Measurements from ENCODE around the gene ALDH3B1. TPM values are rescaled to one million over a fixed set of nuclear protein-coding genes. Genes with fewer than 3 reads are reported as not detected.

Gene ALDH3B1
- total and polyA plus RNA-seq, 2 donors (not counting 1 experiment from before 2014, with no cell fraction given): 39.0 to 57.6 TPM

- TF ChIP-seq EZH2 (IDR thresholded peaks at IDR 0.05; ENCODE audit: low read length, missing control alignments) (no peak), CTCF (conservative IDR thresholded peaks at IDR 0.05 in 1 of 2, IDR thresholded peaks at IDR 0.05 in 1 of 2; ENCODE audit: low read depth in 1 of 2, low read length in 2 of 2) (no peak)
- H3K9me3 ChIP-seq (ENCODE audit: control insufficient read depth, insufficient read depth, low read depth, low read length): no peaks in the 10 kb centered on the region
- H4K20me1 ChIP-seq (ENCODE audit: control insufficient read depth, extremely low read depth, insufficient read depth, low read length): no peaks in the 10 kb centered on the region
- no peak overlapping the region for H2AFZ ChIP-seq (ENCODE audit: low read length)
- DNase-seq (ENCODE audit: low read depth in 2 of 2): no peak
- no peak overlapping the region for H3K4me3 ChIP-seq (replicated peaks in 1 of 4; ENCODE audit: control extremely low read depth in 1 of 4, insufficient read depth in 1 of 4, low read depth in 3 of 4, low read length in 4 of 4)
- no peaks in the 10 kb centered on the region for H3K27me3 ChIP-seq (ENCODE audit: control insufficient read depth, insufficient read depth, low read length)
- no peak overlapping the region for H3K27ac ChIP-seq (ENCODE audit: insufficient read depth, low read length)
- no peak overlapping the region for H3K4me2 ChIP-seq (ENCODE audit: extremely low read depth, insufficient read depth, low read length)
- peaks cover 8% of the 10 kb centered on the region for H3K4me1 ChIP-seq (ENCODE audit: control insufficient read depth, extremely low read depth, insufficient read depth, low read length)
- H3K36me3 ChIP-seq (ENCODE audit: control insufficient read depth, insufficient read depth, low read length): peaks cover 10% of the 10 kb centered on the region
- H3K9ac ChIP-seq (ENCODE audit: insufficient read depth, low read length): no peak overlapping the region
- peaks cover 31% of the 10 kb centered on the region for H3K79me2 ChIP-seq (ENCODE audit: control insufficient read depth, insufficient read depth, low read length)
Observed at GRCh38 chr11:68036717-68037239, 26.7 kb downstream of the ALDH3B1 start.

GRCh38 chr11:68037411-68038225, 27.5 kb downstream of the ALDH3B1 start:
- Histone ChIP-seq H3K27me3 (ENCODE audit: control insufficient read depth, insufficient read depth, low read length) (no peaks in the 10 kb centered on the region), H3K79me2 (ENCODE audit: control insufficient read depth, insufficient read depth, low read length) (peaks cover 26% of the 10 kb centered on the region), H3K9ac (ENCODE audit: insufficient read depth, low read length) (no peak overlapping the region), H3K4me2 (ENCODE audit: extremely low read depth, insufficient read depth, low read length) (no peak overlapping the region), H4K20me1 (ENCODE audit: control insufficient read depth, extremely low read depth, insufficient read depth, low read length) (no peaks in the 10 kb centered on the region), H3K4me3 (replicated peaks in 1 of 4; ENCODE audit: control extremely low read depth in 1 of 4, insufficient read depth in 1 of 4, low read depth in 3 of 4, low read length in 4 of 4) (no peak overlapping the region), H3K36me3 (ENCODE audit: control insufficient read depth, insufficient read depth, low read length) (peaks cover 13% of the 10 kb centered on the region), H3K27ac (ENCODE audit: insufficient read depth, low read length) (no peak overlapping the region), H3K4me1 (ENCODE audit: control insufficient read depth, extremely low read depth, insufficient read depth, low read length) (peaks cover 8% of the 10 kb centered on the region), H3K9me3 (ENCODE audit: control insufficient read depth, insufficient read depth, low read depth, low read length) (no peaks in the 10 kb centered on the region), H2AFZ (ENCODE audit: low read length) (no peak overlapping the region)
- TF ChIP-seq CTCF (conservative IDR thresholded peaks at IDR 0.05 in 1 of 2, IDR thresholded peaks at IDR 0.05 in 1 of 2; ENCODE audit: low read depth in 1 of 2, low read length in 2 of 2) (no peak), EZH2 (IDR thresholded peaks at IDR 0.05; ENCODE audit: low read length, missing control alignments) (no peak)
- DNase-seq (ENCODE audit: low read depth in 2 of 2): no peak

- H3K4me2 ChIP-seq (ENCODE audit: extremely low read depth, insufficient read depth, low read length): peak overlapping the region; percentile 87
- H2AFZ ChIP-seq (ENCODE audit: low read length): peak overlapping the region; percentile 64
Observed at GRCh38 chr11:68038226-68038717, 28.1 kb downstream of the ALDH3B1 start.

More at GRCh38 chr11:68038226-68038717, 28.1 kb downstream of the ALDH3B1 start:
- Histone ChIP-seq H3K9me3 (ENCODE audit: control insufficient read depth, insufficient read depth, low read depth, low read length) (no peaks in the 10 kb centered on the region), H3K36me3 (ENCODE audit: control insufficient read depth, insufficient read depth, low read length) (peaks cover 16% of the 10 kb centered on the region), H4K20me1 (ENCODE audit: control insufficient read depth, extremely low read depth, insufficient read depth, low read length) (no peaks in the 10 kb centered on the region), H3K4me3 (replicated peaks in 1 of 4; ENCODE audit: control extremely low read depth in 1 of 4, insufficient read depth in 1 of 4, low read depth in 3 of 4, low read length in 4 of 4) (peak overlapping the region; percentile 50 to 88 (median 80)), H3K27ac (ENCODE audit: insufficient read depth, low read length) (peak overlapping the region; percentile 81), H3K79me2 (ENCODE audit: control insufficient read depth, insufficient read depth, low read length) (peaks cover 26% of the 10 kb centered on the region), H3K4me1 (ENCODE audit: control insufficient read depth, extremely low read depth, insufficient read depth, low read length) (peaks cover 8% of the 10 kb centered on the region), H3K27me3 (ENCODE audit: control insufficient read depth, insufficient read depth, low read length) (no peaks in the 10 kb centered on the region), H3K9ac (ENCODE audit: insufficient read depth, low read length) (peak overlapping the region; percentile 75)
- no peak for DNase-seq (ENCODE audit: low read depth in 2 of 2)
- no peak for TF ChIP-seq EZH2 (IDR thresholded peaks at IDR 0.05; ENCODE audit: low read length, missing control alignments)
- no peak for TF ChIP-seq CTCF (conservative IDR thresholded peaks at IDR 0.05 in 1 of 2, IDR thresholded peaks at IDR 0.05 in 1 of 2; ENCODE audit: low read depth in 1 of 2, low read length in 2 of 2)
